GM23338 (cell line): Measurements from ENCODE around the gene FOXJ2. TPM values are rescaled to one million over a fixed set of nuclear protein-coding genes. Genes with fewer than 3 reads are reported as not detected.

ENCODE experiments used
- ATAC-seq: fragments of 200-7000 bp; cut with Tn5 transposase; 3 replicates; pipeline ENCODE4 v1.9.1; 2020
- DNase-seq: peaks from one replicate; pipeline ENCODE4 v3.0.0-alpha.2; 2015; ENCODE audit warnings: low spot score
- H2AFZ ChIP-seq: fragments of 200-600 bp; sonication (generic); 2 replicates; pipeline ENCODE4 v1.8.0; 2016; ENCODE audit warnings: antibody characterized with exemption, mild to moderate bottlenecking, moderate library complexity
- H3F3A ChIP-seq: fragments of 200-600 bp; sonication (generic); replicated peaks from 2 replicates; pipeline ENCODE4 v1.8.0; 2017; ENCODE audit warnings: antibody characterized with exemption, mixed run types, low read depth
- H3K27ac ChIP-seq: fragments of 200-600 bp; sonication (generic); 2 replicates; pipeline ENCODE4 v1.6.1; 2016; ENCODE audit warnings: low read depth
- H3K27me3 ChIP-seq: fragments of 200-600 bp; sonication (generic); 2 replicates; pipeline ENCODE4 v1.8.0; 2016; ENCODE audit warnings: mild to moderate bottlenecking, mixed run types, moderate library complexity; ENCODE audit not compliant: insufficient read depth
- H3K36me3 ChIP-seq: fragments of 200-600 bp; sonication (generic); 2 replicates; pipeline ENCODE4 v1.8.0; 2016; ENCODE audit warnings: mild to moderate bottlenecking; ENCODE audit not compliant: insufficient read depth
- H3K4me1 ChIP-seq: fragments of 200-600 bp; sonication (generic); 2 replicates; pipeline ENCODE4 v1.8.0; 2016; ENCODE audit warnings: mild to moderate bottlenecking, moderate library complexity; ENCODE audit not compliant: insufficient read depth
- H3K4me2 ChIP-seq: fragments of 200-600 bp; sonication (generic); 2 replicates; pipeline ENCODE4 v1.7.1; 2017; ENCODE audit warnings: mixed run types
- H3K4me3 ChIP-seq: fragments of 200-600 bp; sonication (generic); 2 replicates; pipeline ENCODE4 v1.6.1; 2016; ENCODE audit warnings: mixed run types
- H3K79me2 ChIP-seq: fragments of 200-600 bp; sonication (generic); replicated peaks from 2 replicates; pipeline ENCODE4 v1.8.0; 2017; ENCODE audit warnings: mild to moderate bottlenecking; ENCODE audit not compliant: insufficient read depth
- H3K9me2 ChIP-seq: fragments of 200-600 bp; sonication (generic); 2 replicates; pipeline ENCODE4 v1.8.0; 2017; ENCODE audit not compliant: insufficient read depth
- H4K20me1 ChIP-seq: fragments of 200-600 bp; sonication (generic); replicated peaks from 2 replicates; pipeline ENCODE4 v1.8.0; 2017; ENCODE audit warnings: mild to moderate bottlenecking; ENCODE audit not compliant: insufficient read depth
- H3K27ac Mint-ChIP-seq: 2 replicates; pipeline ENCODE4 v1.8.0; 2020; ENCODE audit warnings: inconsistent platforms, mild to moderate bottlenecking, moderate library complexity, mixed read lengths
- H3K27me3 Mint-ChIP-seq: 3 replicates; pipeline ENCODE4 v1.8.0; 2022; ENCODE audit warnings: low read depth, mild to moderate bottlenecking, moderate library complexity, mixed read lengths, inconsistent platforms; ENCODE audit not compliant: insufficient read depth, poor library complexity
- H3K36me3 Mint-ChIP-seq: 3 replicates; pipeline ENCODE4 v1.8.0; 2021; ENCODE audit warnings: low read depth, mild to moderate bottlenecking, inconsistent platforms, moderate library complexity, mixed read lengths
- H3K4me1 Mint-ChIP-seq: 3 replicates; pipeline ENCODE4 v1.8.0; 2020; ENCODE audit warnings: mild to moderate bottlenecking, inconsistent platforms, mixed read lengths
- H3K4me3 Mint-ChIP-seq: 3 replicates; pipeline ENCODE4 v1.8.0; 2021; ENCODE audit warnings: moderate library complexity, mild to moderate bottlenecking, inconsistent platforms, mixed read lengths
- H3K9me3 Mint-ChIP-seq: 3 replicates; pipeline ENCODE4 v1.8.0; 2020; ENCODE audit warnings: moderate library complexity, mild to moderate bottlenecking, inconsistent platforms, mixed read lengths
- CREB1 ChIP-seq: fragments of 250-450 bp; sonication (Bioruptor Pico); IDR thresholded peaks from 2 replicates; pipeline ENCODE4 v1.5.0; 2020; ENCODE audit warnings: low read depth, mild to moderate bottlenecking, moderate library complexity
- CTCF ChIP-seq, 2 experiments: fragments of 200-600 bp in 1 of 2; sonication (generic) in 1 of 2; conservative IDR thresholded peaks; 2 replicates each; pipeline versions ENCODE4 v1.5.1 to v1.6.1; 2016 to 2017; ENCODE audit warnings: antibody characterized with exemption in 2 of 2, low read depth in 2 of 2, mild to moderate bottlenecking in 2 of 2, moderate library complexity in 1 of 2
- ETS1 ChIP-seq: IDR thresholded peaks from 2 replicates; pipeline ENCODE4 v1.6.1; 2016; ENCODE audit warnings: antibody characterized with exemption
- EZH2 ChIP-seq: fragments of 200-600 bp; sonication (generic); IDR thresholded peaks from one replicate; pipeline ENCODE4 v1.8.0; 2017; ENCODE audit warnings: antibody characterized with exemption, mild to moderate bottlenecking, low read depth; ENCODE audit not compliant: unreplicated experiment
- EZH2phosphoT487 ChIP-seq: fragments of 200-600 bp; sonication (generic); IDR thresholded peaks from one replicate; pipeline ENCODE4 v1.8.1; 2018; ENCODE audit warnings: antibody characterized with exemption; ENCODE audit not compliant: unreplicated experiment
- JUNB ChIP-seq: IDR thresholded peaks from one replicate; pipeline ENCODE4 v1.6.1; 2016; ENCODE audit warnings: antibody characterized with exemption; ENCODE audit not compliant: unreplicated experiment
- NANOG ChIP-seq: IDR thresholded peaks from 2 replicates; pipeline ENCODE4 v1.6.1; 2016; ENCODE audit warnings: antibody characterized with exemption, borderline replicate concordance
- POLR2AphosphoS5 ChIP-seq: IDR thresholded peaks from 2 replicates; pipeline ENCODE4 v1.6.1; 2016; ENCODE audit warnings: antibody characterized with exemption, low read depth
- REST ChIP-seq: IDR thresholded peaks from one replicate; pipeline ENCODE4 v1.6.1; 2018; ENCODE audit warnings: antibody characterized with exemption; ENCODE audit not compliant: unreplicated experiment
- STAT1 ChIP-seq: IDR thresholded peaks from one replicate; pipeline ENCODE4 v1.6.1; 2016; ENCODE audit warnings: antibody characterized with exemption; ENCODE audit not compliant: unreplicated experiment
- ZNF114 ChIP-seq: fragments of 250-450 bp; sonication (Bioruptor Pico); IDR thresholded peaks from 2 replicates; pipeline ENCODE4 v1.5.0; 2020; ENCODE audit warnings: mild to moderate bottlenecking, moderate library complexity
- ZNF331 ChIP-seq: fragments of 250-450 bp; sonication (Bioruptor Pico); IDR thresholded peaks from 2 replicates; pipeline ENCODE4 v1.5.0; 2020; ENCODE audit warnings: low read depth, mild to moderate bottlenecking, moderate library complexity
- polyA plus RNA-seq: library from polyadenylated mRNA; unstranded; fragments of >200 nt; fragmentation: Nextera tagmentation; extraction: Ambion mirVana; gene quantifications from 2 replicates; pipeline ENCODE4 v1.2.1, GENCODE V29; 2016
- total RNA-seq: library from RNA; depleted of rRNA; stranded (reverse); fragments of >200 nt; shearing (Covaris generic); gene quantifications from 2 replicates; pipeline ENCODE4 v1.2.3, GENCODE V29; 2014

Gene FOXJ2
- total and polyA plus RNA-seq, 2 experiments from 2014 or later, result 4.9 to 10.4 TPM

GRCh38 chr12:8057306-8057705, 24.8 kb downstream of the FOXJ2 start (continued):
- TF ChIP-seq POLR2AphosphoS5, result no peak
- TF ChIP-seq EZH2, result no peak
- TF ChIP-seq ZNF114 (CRISPR knock-in tag), result no peak
- TF ChIP-seq CTCF (conservative IDR thresholded peaks at IDR 0.05; ENCODE audit: low read depth in 2 of 2), result no peak
- no peak for TF ChIP-seq ETS1
- no peak for TF ChIP-seq CREB1 (CRISPR knock-in tag)
- TF ChIP-seq ZNF331 (CRISPR knock-in tag), result no peak
- no peak for TF ChIP-seq REST
- no peak for TF ChIP-seq EZH2phosphoT487
- TF ChIP-seq STAT1, result no peak

- H3F3A ChIP-seq, result no peaks in the 10 kb centered on the region
- no peaks in the 10 kb centered on the region for H3K9me2 ChIP-seq
- Mint-ChIP-seq H3K9me3 (no peaks in the 10 kb centered on the region), H3K27me3 (no peaks in the 10 kb centered on the region), H3K4me1 (peaks cover 13% of the 10 kb centered on the region), H3K4me3 (no peak overlapping the region), H3K36me3 (peaks cover 3% of the 10 kb centered on the region; the same call in 1 of the 3 replicates), H3K27ac (no peak overlapping the region)
- H3K4me1 ChIP-seq, result no peaks in the 10 kb centered on the region; the same call in 1 of the 2 replicates
- H3K4me2 ChIP-seq, result no peak overlapping the region
- no peaks in the 10 kb centered on the region for H3K79me2 ChIP-seq
- no peak overlapping the region for H3K4me3 ChIP-seq
- ATAC-seq (no peak), DNase-seq (no peak)
- no peak overlapping the region for H3K27ac ChIP-seq
- H2AFZ ChIP-seq, result no peak overlapping the region
- no peaks in the 10 kb centered on the region for H3K27me3 ChIP-seq
- no peaks in the 10 kb centered on the region for H4K20me1 ChIP-seq
- no peaks in the 10 kb centered on the region; the same call in 1 of the 2 replicates for H3K36me3 ChIP-seq
- TF ChIP-seq ZNF331 (CRISPR knock-in tag) (no peak), NANOG (no peak), ZNF114 (CRISPR knock-in tag) (no peak), STAT1 (no peak), ETS1 (no peak), CTCF (conservative IDR thresholded peaks at IDR 0.05; ENCODE audit: low read depth in 2 of 2) (no peak), EZH2phosphoT487 (no peak), CREB1 (CRISPR knock-in tag) (no peak), REST (no peak), EZH2 (no peak), JUNB (no peak), POLR2AphosphoS5 (no peak)
Measured at GRCh38 chr12:8057839-8058238, 25.3 kb downstream of the FOXJ2 start.
